ENCODE results near the gene LIMS2. TPM values are rescaled to one million over a fixed set of nuclear protein-coding genes. Genes with fewer than 3 reads are reported as not detected.

Gene LIMS2
- polyA plus RNA-seq, 2 of the 4 experiments (the other 2 are of a cell fraction), result 1.2 to 6.1 TPM

DNA sequence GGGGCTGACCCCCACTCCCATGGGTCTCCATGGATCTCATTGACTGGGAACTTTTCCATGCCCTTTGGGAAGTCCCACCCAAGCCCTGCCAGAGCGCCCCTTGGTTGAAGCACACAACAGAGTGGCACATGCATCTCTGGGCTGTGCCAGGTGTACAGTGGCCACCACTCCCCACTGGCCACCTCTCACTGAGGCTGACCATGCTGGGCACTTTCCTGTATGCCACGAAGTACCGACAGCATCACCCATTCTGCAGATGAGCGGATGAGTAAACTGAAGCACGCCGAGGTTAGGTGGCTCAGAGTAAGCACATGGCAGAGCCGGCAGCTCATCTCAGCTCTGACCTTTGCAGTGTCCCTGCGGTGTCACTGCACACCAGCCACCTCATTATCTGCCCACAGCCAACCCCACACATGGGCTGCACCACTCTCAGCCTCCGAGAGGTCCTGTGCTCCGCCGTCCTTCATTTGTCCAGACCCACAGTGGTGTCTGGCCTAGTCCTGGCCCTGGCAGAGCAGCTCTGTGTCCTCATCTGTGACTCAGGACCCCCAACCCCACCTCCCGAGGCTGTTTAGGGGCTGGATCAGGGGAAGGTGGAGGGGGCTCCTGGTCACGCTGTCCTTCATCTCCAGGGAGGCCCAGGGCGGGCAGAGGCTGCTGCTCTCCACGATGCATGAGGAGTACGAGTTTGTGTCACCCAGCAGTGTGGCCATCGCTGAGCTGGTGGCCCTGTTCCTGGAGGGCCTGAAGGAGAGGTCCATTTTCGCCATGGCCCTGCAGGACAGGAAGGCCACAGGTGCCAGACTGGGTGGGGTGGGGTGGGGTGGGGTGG, 47.4 kb downstream of the LIMS2 start:
- CTCF ChIA-PET, result interaction anchor here (0.6 to 3.2 kb wide), 2 partner anchors 22 to 174 kb away, joined by 6 to 11 read pairs; no protein-coding TSS in a partner anchor
- Histone ChIP-seq H3K9me3 (no peaks in the 10 kb centered on the region), H3K4me2 (no peak overlapping the region), H3K4me1 (peaks cover 5% of the 10 kb centered on the region; the same call in 2 of the 3 replicates), H3K4me3 (no peak overlapping the region), H3K27ac (no peak overlapping the region)
- TF ChIP-seq CBX2 (IDR thresholded peaks at IDR 0.05; ENCODE audit: borderline replicate concordance, low read depth), result no peak
- TF ChIP-seq BHLHE40 (IDR thresholded peaks at IDR 0.05; ENCODE audit: low read depth, low read length), result no peak
- no peak for TF ChIP-seq REST (IDR thresholded peaks at IDR 0.05)
- TF ChIP-seq RAD21 (conservative IDR thresholded peaks at IDR 0.05 in 1 of 2, IDR thresholded peaks at IDR 0.05 in 1 of 2), result no peak
- TF ChIP-seq EHMT2 (IDR thresholded peaks at IDR 0.05; ENCODE audit: low read depth), result no peak
- TF ChIP-seq PBX3 (IDR thresholded peaks at IDR 0.05), result no peak
- no peak for TF ChIP-seq CHD2 (IDR thresholded peaks at IDR 0.05; ENCODE audit: low read length, partially characterized antibody)
- TF ChIP-seq CEBPB (IDR thresholded peaks at IDR 0.05), result no peak
- no peak for TF ChIP-seq FOSL2 (IDR thresholded peaks at IDR 0.05)
- TF ChIP-seq FOSL2 (CRISPR knock-in tag; IDR thresholded peaks at IDR 0.05), result no peak
- no peak for TF ChIP-seq RFX5 (IDR thresholded peaks at IDR 0.05)
- ATAC-seq, result no peak
- no peak for FAIRE-seq
- POLR2A ChIA-PET, result interaction anchor here (2.5 kb wide), 1 partner anchor 102 kb away, joined by 5 read pairs; the partner anchor contains the start of gene IWS1
- WGBS (ENCODE audit: missing lambda C conversion rate), result 75% methylated on average over 15 of the region's 18 CpGs
- DNase-seq (ENCODE audit: low read depth in 1 of 2, low spot score in 1 of 2), result no peak

DNA sequence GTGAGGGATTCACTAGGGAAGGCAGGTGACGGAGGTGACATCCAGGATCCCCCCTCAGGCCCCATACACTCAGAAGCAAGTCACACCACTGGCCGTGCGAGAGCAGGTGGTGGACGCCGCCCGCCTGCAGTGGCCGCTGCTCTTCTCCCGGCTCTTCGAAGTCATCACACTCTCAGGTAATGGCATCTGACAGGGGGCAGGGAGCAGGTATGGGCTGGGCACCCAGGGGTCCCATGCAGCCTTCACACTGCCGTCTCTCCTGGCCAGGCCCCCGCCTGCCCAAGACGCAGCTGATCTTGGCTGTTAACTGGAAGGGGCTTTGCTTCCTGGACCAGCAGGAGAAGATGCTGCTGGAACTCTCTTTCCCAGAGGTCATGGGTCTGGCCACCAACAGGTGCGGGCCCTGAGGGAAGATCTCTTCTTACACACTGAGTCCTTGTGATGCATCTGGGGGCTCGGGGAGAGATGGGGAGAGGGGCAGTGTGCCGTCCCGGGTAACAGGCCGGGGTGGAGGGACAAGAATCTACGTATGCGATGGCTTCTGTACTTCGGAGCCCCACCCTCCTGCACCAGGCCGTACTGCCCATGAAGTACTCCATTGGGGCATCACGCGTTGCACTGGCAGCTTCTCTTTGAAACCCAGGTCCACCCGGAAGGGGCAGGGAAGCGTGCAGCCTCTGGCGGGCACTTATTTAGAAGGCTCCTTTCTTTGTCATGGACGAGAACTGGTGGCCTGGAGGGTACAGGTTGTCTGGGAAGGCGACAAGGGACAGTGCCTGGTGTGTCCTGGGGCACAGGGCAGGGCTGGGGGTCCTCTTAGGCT, 48.2 kb downstream of the LIMS2 start:
- Histone ChIP-seq H3K4me1 (peaks cover 5% of the 10 kb centered on the region; the same call in 2 of the 3 replicates), H3K4me2 (no peak overlapping the region), H3K4me3 (no peak overlapping the region), H3K9me3 (no peaks in the 10 kb centered on the region), H3K27ac (no peak overlapping the region)
- FAIRE-seq (no peak), DNase-seq (ENCODE audit: low read depth in 1 of 2, low spot score in 1 of 2) (no peak), ATAC-seq (no peak)
- WGBS (ENCODE audit: missing lambda C conversion rate), result 77% methylated on average over 25 of the region's 28 CpGs
- CTCF ChIA-PET, result no interaction called here
- TF ChIP-seq, protein P1, sequence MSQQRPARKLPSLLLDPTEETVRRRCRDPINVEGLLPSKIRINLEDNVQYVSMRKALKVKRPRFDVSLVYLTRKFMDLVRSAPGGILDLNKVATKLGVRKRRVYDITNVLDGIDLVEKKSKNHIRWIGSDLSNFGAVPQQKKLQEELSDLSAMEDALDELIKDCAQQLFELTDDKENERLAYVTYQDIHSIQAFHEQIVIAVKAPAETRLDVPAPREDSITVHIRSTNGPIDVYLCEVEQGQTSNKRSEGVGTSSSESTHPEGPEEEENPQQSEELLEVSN (IDR thresholded peaks at IDR 0.05; ENCODE audit: borderline replicate concordance, low read depth), result no peak
- TF ChIP-seq PBX3 (IDR thresholded peaks at IDR 0.05) (no peak), FOSL2 (IDR thresholded peaks at IDR 0.05) (no peak), FOSL2 (CRISPR knock-in tag; IDR thresholded peaks at IDR 0.05) (no peak), NPAS2 (CRISPR knock-in tag; IDR thresholded peaks at IDR 0.05; ENCODE audit: borderline replicate concordance) (no peak), KDM5A (IDR thresholded peaks at IDR 0.05) (no peak), HES2 (IDR thresholded peaks at IDR 0.05) (no peak), MAX (IDR thresholded peaks at IDR 0.05) (no peak), FOSB (CRISPR knock-in tag; IDR thresholded peaks at IDR 0.05) (no peak), ESRRA (IDR thresholded peaks at IDR 0.05; ENCODE audit: borderline replicate concordance, low read length) (no peak)
- POLR2A ChIA-PET, result no interaction called here
